HG03457 (cell line): ENCODE measurements around the gene HPRT1.

ENCODE experiments used
- ATAC-seq: cut with Tn5 transposase; IDR thresholded peaks from one replicate; pipeline ENCODE4 v1.9.1; 2021; ENCODE audit warnings: moderate number of reproducible peaks; ENCODE audit not compliant: unreplicated experiment

HPRT1 gene

GRCh38 chrX:134472041-134472440, 12.1 kb downstream of the HPRT1 start:
- ATAC-seq: no peak

GRCh38 chrX:134476284-134476683, 16.3 kb downstream of the HPRT1 start:
- ATAC-seq: no peak

- no peak for ATAC-seq
Observed at GRCh38 chrX:134478374-134478773, 18.4 kb downstream of the HPRT1 start.

DNA sequence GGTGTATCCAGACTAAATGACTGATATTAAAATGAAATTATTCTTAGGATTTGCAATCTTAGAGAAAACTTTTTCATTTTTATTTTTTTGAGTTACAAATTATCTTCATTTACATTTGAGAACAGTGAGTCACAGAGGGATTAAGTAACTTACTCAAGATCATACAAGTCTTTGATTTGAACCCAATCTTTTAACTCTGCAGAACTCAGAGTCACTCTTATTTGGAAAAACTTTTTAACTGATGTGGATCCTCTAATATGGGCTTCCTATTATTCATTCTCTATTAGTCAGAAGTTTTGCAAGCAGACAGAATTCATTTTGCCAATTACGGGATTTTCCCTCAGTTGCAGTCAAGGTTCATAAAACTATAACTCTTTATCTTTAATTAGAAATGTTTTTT, 20.1 kb downstream of the HPRT1 start:
- no peak for ATAC-seq

DNA sequence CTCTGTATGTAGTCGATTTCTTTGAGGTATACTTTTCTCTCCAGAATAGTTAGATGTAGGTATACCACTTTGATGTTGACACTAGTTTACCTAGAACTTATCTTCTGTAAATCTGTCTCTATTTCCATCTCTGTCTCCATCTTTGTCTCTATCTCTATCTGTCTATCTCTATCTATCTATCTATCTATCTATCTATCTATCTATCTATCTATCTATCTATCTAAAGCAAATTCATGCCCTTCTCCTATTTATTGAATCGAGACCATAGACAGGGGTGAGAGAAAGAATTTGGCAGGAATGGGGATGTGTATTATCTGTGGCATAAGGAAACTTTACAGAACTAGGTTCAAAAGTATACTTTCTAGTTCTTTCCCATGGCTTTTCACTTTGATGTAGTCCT, 21.4 kb downstream of the HPRT1 start:
- ATAC-seq: no peak

- no peak for ATAC-seq
Observed at GRCh38 chrX:134482371-134482770, 22.4 kb downstream of the HPRT1 start.

DNA sequence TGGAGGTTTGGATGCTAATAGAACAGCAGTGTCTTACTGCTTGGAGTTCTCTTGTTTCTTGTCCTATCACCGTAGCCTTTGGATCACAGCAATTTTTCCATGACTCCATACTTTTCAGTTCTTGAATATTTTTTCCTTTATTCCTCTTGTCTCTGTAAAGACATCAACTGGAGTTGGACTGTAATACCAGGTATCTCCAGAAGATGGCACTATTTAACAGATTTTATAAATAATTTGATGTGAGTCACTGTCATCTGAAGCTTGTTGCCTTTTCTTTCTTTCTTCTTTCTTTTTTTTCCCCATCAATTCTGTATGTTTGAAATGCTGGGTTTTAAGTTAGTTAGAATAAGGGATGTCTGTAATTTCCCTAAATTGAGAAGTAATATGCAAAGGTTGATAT, 24.1 kb downstream of the HPRT1 start:
- ATAC-seq: no peak

DNA sequence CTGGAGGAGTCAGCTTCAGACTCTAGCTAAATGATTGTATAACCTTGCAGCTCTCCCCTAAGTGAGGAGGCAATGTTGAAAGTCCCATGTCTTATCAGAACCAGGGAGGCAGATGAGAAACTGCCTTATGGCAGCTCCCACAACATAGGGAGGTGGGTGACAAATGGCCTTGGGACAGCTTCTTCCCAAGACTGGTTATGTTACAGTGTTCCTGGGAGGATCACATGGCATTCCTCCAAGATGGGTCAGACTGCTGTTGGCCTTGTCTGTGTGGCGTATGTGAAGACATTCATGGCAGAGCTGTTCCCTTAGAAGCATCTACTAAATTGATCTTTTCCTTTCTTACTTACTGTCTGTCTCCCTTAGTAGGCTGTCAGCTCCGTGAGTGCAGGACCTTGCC, 42.0 kb downstream of the HPRT1 start:
- ATAC-seq: no peak

GRCh38 chrX:134502686-134503085, 42.7 kb downstream of the HPRT1 start:
- no peak for ATAC-seq

GRCh38 chrX:134512566-134512965, 52.6 kb downstream of the HPRT1 start:
- ATAC-seq: no peak

GRCh38 chrX:134513091-134513490, 53.1 kb downstream of the HPRT1 start:
- no peak for ATAC-seq

GRCh38 chrX:134520860-134521390, 61.0 kb downstream of the HPRT1 start:
- ATAC-seq: no peak

DNA sequence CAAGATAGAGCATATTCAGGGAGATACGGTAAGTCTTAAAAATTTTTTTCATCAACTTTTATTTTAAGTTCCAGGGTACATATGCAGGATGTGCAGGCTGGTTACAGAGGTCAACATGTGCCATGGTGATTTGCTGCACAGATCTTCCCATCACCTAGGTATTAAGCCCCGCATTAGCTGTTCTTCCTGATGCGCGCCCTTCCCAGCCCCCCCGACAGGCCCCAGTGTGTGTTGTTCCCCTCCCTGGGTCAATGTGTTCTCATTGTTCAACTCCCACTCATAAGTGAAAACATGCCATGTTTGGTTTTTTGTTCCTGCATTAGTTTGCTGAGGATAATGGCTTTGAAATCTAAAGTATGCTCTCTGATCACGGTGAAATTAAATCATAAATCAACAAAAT, 64.2 kb downstream of the HPRT1 start:
- no peak for ATAC-seq

GRCh38 chrX:134525086-134525792, 65.3 kb downstream of the HPRT1 start:
- ATAC-seq: no peak

- ATAC-seq: no peak
Observed at GRCh38 chrX:134526399-134526798, 66.4 kb downstream of the HPRT1 start.

DNA sequence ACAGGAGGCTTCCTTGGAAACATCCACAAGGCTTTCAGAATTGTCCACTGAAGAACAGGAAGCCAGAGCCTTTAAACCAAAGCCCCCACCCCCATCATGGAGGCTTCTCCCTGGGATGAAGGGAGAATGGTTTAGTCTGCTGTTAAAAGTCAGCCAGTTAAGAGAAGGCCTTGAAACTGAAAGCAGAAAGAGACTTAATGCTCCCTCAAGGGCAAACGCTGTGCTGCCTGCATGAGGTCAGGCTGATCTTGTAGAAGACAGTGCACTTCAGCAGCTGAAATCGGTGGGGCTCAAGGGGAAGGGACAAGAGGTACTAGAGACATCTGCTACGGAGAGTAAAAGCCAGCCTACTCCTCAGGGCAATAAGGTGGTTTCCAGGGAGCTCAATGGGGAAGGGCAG, 69.0 kb downstream of the HPRT1 start:
- ATAC-seq: no peak

DNA sequence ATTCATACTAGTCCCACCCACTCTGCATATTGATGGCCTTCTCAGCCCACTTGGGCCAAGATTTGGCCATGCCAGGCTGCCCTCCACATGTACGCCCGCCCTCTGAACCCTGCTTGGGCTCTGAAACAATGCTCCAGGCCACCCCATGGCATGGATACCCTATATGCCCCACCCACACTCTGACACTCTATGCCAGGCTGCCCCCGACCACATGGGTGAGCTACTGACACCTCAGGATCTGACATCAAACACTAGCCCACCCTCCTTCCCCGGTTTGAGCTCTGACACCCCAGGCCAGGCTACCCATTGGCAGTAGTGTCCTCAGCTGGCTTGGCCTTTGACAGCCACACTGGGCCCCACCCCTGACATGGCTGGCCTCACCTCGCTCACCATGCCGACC, 69.5 kb downstream of the HPRT1 start:
- ATAC-seq: no peak

- ATAC-seq: no peak
Observed at GRCh38 chrX:134530845-134531244, 70.9 kb downstream of the HPRT1 start.

DNA sequence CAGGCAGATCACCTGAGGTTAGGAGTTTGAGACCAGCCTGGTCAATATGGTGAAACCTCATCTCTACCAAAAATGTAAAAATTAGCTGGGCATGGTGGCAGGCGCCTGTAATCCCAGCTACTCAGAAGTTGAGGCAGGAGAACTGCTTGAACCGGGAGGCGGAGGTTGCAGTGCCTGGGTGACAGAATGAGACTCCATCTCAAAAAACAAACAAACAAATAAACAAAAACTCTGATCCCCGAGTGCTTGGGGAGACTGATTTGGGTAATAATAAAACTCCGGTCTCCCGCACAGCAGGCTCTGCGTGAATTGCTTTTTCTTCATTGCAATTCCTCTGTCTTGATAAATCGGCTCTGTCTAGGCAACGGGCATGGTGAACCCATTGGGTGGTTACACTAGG, 73.4 kb downstream of the HPRT1 start:
- no peak for ATAC-seq

DNA sequence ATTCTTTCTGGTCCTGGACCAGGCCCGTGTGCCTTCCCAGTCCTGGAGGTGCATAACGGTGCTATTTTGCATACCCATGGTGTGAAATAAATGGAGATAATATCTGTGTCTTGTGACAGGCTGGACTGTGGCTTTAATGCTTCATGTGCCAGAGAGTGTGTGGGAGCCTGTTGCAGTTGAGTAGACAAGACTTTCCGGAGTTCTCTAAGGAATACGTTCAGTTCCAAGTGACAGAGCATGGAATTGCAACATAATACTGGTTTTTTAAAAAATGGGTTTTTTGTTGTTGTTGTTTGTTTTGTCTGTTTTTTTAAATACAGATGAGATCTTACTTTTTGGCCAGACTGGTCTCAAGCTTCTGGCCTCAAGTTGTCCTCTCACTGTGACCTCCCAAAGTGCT, 74.0 kb downstream of the HPRT1 start:
- ATAC-seq: no peak

- no peak for ATAC-seq
Observed at GRCh38 chrX:134537179-134537955, 77.4 kb downstream of the HPRT1 start.

GRCh38 chrX:134538316-134538715, 78.4 kb downstream of the HPRT1 start:
- ATAC-seq: no peak
